HT1080 (cell line): ENCODE results near the gene TCTN2. TPM values are rescaled to one million over a fixed set of nuclear protein-coding genes. Genes with fewer than 3 reads are reported as not detected.

ENCODE experiments used
- DNase-seq: peaks from one replicate; pipeline ENCODE4 v3.0.0-alpha.2; 2015; ENCODE audit warnings: low read depth
- polyA plus RNA-seq, 2 experiments: library from polyadenylated mRNA; depleted of rRNA; stranded (reverse); fragments of >200 nt; gene quantifications; 2 replicates each; pipeline ENCODE4 v1.2.3, GENCODE V29; 2015
- total RNA-seq: library from RNA; depleted of rRNA; stranded (reverse); fragments of >200 nt; shearing (Covaris generic); gene quantifications from 2 replicates; pipeline ENCODE4 v1.2.3, GENCODE V29; 2014; rRNA removed

Gene TCTN2
- 4.9 and 6.1 TPM in 2 replicates for total RNA-seq
- polyA plus RNA-seq (2015; cell fraction: cytosol; rRNA removed): 8.2 and 9.4 TPM in 2 replicates
- 9.1 and 11.0 TPM in 2 replicates for polyA plus RNA-seq (2015; cell fraction: nucleus; rRNA removed)

DNA sequence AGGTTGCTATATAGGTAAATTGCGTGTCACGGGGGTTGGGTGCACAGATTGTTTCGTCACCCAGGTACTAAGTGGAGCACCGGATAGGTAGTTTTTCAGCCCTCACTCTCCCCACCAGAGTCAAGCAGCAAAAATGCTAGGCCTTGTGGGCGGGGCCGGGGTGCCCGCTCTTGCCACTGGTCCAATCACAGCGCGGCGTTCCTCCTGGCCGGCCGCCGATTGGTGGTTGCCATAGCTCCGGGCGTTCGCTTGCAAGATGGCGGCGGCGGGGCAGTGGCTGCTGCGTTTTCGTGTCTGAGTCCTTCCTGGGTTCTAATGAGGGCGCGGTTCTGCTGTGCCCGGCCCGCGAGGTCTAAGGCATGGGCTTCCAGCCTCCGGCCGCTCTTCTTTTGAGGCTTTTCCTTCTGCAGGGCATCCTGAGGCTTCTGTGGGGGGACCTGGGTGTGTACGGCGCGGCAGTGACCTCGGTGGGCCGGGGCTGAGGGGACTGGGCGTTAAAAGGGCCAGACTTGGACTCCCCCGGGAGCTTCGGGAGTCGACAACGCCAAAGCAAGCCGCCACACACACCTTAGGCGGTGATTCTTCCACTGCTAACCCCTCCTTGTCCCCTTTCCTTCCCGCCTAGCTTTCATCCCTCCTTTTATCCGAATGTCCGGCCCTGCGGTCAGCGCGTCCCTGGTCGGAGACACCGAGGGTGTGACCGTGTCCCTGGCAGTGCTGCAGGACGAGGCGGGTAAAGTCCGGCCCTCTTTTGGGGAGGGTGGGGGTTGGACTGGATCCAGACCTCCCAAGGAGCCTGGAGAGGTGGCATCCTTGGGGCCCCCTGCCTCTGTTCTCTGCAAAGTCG lies at the start of gene TCTN2:
TCTN2 (plus strand) TSS at position 232 of the 847 bp plus-strand sequence; CDS start at position 360, 128 bp downstream.
- DNase-seq: peak; percentile 86

DNA sequence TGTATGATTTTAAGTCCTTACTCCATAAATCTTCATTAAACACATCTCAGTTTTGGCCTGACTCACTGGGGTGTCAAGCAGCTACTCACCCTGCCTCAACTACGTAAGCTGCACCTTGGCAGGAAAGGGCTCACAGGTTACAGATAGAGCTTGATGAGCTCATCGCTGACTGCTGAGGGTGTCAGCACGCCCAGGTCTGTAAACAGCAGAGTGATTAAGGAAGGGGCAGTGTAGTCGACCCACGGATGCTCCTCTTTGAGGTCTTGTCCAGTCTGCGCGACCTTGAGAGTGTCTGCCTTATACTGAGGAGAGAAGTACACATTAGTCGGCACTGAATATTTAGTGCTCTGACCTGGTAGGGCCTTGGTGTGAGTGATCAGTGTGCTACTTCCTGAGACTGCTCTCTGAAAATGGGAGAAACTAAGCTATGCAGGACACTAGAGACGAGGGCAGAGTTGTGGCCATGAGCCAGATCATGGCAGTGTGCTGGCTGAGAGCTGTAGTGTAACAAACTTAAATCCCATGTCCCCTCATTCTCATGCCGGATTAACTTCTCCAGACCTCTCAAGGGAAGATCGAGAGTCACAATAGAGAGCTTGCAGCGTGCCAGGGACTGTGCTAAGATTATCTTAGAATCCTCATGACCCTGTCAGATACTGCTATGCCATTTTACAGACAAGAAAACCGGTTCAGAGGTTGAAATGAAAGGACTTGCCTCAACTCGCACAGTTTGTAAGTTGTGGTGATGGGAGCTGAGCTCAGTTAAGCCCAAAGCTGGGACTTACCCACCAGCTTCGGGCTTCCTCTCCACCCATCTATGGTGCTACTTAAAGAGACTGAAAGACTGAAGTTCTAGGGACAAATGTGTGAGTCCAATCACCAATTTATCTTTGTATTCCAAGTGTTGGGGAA lies 49.0 kb upstream of the TCTN2 start:
- DNase-seq: no peak

DNA sequence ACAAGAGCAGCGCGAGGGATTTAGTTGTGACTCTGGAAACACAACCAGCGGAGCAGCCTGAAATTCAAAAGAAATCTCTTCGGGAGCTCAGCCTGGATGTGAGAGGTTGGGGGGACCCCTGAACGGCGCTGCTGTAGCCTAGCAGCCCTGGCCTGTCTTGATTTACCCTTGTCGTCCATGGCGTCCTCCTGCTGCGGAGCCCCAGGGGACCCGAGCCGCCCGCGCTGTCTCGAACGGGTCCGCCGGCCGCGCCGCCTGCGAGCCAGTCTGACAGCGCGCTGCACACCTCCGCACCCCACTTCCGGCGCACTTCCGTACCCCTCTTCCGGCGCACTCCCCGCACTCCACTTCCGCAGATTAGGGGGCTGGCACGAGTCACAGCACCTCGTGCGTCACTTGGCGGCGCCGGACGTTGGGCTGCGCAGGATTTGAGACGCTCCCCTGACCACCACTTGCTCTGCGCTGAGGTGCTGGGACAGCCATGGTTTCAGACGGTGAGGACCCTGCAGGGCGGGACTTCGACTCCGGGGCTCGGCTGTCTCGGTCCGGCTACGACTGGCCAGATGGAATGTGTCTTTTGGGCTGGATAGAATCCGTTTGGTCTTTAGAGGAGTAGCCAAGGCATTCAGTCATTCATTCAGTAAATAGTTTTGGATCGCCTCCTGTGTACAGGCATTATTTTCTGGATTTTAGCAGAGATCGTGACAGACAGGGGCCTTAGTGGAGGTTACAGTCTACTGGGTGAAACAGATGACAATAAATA lies 37.4 kb upstream of the TCTN2 start, which contains the start of the genes EIF2B1 and GTF2H3:
EIF2B1 (minus strand) TSS at position 308 of the 763 bp plus-strand sequence; CDS start at position 179, 129 bp downstream.
GTF2H3 (plus strand) TSS at position 451 of the 763 bp plus-strand sequence; CDS start at position 482, 31 bp downstream.
- DNase-seq: peak; percentile 98

DNA sequence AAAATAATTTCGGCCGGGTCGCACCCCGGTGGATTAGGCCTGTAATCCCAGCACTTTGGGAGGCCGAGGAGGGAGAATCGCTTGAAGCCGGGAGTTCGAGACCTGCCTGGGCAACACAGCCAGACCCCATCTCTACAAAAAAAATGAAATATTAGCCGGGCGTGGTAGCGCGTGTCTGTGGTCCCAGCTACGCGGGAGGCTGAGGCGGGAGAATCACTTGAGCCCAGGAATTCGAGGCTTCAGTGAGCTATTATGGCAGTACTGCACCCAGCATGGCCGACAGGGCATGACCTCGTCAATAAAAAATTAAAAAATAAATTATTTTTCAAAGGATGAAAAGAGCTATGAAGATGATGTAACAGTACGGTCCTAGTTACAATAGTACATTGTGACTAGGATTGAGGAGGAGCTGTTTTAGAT lies 36.8 kb upstream of the TCTN2 start:
- DNase-seq: peak; percentile 18

DNA sequence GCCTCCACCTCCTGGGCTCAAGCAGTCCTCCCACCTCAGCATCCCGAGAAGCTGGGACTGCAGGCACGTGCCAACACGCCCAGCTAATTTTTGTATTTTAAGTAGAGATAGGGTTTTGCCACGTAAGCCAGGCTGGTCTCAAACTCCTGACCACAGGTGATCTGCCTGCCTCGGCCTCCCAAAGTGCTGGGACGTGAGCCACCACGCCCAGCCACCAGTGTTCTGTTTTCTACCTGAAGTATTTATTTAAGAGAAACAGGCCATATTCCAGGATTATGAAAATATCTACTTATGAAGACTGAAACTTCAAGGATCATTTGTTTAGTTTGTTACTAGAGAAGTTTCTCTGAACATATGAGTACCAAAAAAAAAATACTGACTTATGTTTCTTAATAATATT lies 27.0 kb upstream of the TCTN2 start:
- DNase-seq: no peak

DNA sequence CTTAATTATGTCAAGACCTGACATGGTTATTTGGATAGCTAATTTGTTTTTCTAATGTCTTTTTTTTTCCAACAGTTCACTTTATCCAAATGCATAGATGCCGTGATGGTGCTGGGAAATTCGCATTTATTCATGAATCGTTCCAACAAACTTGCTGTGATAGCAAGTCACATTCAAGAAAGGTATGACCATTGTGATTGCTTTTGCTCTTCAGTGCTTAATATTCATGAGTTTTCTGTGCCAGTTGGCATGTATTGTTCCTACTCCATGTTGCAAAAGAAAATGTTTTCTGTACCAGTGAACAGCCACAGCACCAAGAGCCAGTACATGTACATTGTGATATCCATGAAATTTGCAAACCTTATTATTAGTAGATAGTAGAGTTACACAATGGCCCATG lies 25.5 kb upstream of the TCTN2 start:
- no peak for DNase-seq

DNA sequence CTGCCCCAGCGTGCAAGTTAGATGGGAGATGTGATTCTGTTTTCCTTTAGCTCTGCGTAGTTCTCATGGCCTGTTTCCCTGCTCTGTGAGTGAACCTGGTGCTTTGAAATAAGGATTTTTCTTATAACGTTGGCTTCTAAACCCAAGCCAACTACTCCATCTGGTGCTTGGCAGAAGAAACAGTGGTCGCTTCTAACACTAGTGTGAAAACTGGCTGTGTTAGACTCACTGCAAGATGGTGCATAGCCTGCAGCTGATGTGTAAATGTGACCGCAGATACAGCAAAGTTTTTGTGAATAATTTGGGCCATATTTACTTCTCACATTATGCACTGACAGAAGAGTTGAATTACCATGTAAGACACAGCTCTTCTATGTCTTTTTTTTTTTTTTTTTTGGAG lies 25.0 kb upstream of the TCTN2 start:
- no peak for DNase-seq

DNA sequence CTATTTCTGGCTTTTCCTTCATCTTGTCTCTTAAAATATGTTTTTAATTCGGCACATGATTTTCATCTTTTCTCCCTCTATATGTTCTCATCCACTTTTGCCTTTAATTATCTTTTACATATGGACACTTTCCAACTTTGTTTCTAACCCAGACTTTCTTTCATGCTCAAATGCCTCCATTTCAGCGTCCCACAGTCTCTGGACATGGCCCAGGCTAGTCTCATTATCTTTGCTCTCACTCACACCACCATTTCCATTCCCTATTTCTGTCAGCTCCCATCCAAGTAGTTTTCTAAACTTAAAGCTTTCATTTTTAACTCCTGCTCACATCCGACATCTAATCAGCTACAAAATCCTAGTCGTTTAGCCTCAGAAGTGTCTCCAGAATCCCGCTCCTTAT lies 22.5 kb upstream of the TCTN2 start:
- DNase-seq: no peak

DNA sequence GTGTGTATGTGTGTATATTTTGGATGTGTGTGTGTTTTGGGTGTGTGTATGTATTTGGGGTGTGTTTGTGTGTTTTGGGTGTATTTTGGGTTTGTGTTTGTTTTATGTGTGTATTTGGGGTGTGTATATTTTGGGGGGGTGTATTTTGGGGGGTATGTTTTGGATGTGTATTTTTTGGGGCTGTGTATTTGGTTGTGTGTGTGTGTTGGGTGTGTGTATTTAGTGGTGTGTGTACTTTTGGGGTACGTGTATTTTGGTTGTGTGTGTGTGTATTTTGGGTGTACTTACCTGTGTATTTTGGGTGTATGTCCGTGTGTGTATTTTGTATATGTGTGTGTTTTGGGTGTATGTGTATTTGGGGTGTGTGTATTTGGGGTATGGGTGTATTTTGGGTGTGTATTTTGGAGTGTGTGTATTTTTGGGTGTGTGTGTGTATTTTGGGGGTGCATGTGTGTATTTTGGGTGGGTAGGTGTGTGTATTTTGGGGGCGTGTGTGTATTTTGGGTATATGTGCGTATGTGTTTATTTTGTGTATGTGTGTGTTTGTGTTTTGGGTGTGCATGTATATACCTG lies 16.7 kb upstream of the TCTN2 start:
- no peak for DNase-seq

DNA sequence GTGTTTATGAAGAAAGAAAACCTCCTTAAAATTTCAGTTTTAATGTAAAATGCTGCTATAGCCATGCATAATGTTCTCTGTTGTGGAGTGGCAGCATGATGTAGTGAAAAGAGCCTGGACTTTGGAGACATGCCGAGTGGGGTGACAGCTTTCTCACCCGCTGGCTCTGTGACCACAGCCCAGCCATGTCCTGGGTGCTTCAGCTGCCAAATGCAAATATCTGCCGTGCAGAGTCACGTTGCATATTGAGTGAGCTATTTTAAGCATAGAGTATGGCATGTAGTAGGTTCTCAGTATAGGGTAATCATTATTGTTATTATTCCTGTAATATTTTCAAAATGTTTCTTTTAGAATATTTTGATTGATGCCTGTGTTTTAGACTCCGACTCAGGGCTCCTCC lies 15.5 kb upstream of the TCTN2 start:
- no peak for DNase-seq

DNA sequence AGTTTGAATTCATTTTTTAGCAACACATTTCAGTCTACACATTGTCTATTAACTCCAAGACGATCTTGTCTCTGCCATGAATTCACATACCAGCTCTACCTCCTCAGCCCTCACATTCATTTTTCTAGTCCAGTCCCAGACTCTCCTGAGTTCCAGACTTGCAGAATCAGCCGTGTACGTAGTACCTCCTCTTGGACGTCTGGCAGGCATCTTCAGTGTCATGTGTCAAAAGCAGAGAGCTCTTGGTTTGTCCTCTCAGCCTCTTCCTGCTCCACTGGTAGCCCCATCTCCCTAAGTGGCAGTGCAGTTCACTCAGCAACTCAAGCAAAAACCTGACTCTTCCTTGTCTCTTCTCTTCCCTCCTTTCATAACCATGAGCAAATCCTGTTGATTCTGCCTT lies 14.5 kb upstream of the TCTN2 start:
- DNase-seq: no peak

DNA sequence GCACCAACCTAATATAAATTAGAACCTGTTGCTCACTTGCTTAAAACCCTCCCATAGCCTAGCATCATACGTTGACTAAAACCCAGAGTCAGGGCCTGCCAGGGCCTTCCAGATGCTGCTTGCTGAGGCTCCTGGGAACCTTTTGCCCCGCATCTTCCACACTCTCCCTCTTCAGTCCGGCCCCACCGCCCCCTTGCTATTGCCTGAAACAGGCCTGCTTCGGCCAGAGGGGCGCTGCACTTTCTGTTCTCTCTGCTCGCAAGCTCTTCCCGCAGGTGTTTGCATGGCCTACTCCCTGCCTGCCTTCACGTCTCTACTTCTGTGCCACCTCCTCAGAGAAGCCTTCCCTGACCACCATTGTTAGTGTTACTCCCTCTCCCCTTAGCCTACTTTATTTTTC lies 13.7 kb upstream of the TCTN2 start:
- DNase-seq: no peak

DNA sequence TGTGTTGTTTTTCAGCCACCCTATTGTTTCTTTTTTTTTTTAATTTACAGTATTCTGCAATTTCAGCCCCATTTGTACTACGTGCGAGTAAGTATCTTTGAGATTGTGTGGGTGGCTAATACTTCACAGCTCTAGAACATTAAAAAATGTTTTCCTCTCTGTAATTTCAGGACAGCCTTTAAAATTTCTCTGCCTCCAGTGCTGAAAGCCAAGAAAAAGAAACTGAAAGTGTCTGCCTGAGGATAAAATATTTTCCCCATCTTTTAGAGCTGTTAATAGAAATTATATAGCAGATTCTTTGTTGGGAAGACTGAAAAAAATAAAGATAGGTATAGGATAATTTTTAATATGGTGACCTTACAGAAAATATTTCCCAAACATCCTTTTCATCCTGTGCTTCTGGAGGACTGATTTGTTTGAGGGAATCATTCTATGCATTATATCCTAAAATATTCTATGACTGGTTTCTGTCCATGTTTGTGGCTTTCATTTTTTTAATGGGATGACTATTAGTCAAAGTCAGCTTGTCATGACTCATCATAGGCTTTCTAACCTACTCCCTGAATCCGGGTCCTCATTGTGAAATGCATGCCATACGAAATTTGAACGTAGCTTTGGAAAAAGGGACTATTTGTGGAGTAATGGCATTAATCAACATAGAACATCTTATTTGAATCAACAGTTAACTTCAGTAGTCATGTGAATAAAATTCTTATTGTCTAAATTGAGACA lies 10.8 kb upstream of the TCTN2 start:
- peak; percentile 89 for DNase-seq

DNA sequence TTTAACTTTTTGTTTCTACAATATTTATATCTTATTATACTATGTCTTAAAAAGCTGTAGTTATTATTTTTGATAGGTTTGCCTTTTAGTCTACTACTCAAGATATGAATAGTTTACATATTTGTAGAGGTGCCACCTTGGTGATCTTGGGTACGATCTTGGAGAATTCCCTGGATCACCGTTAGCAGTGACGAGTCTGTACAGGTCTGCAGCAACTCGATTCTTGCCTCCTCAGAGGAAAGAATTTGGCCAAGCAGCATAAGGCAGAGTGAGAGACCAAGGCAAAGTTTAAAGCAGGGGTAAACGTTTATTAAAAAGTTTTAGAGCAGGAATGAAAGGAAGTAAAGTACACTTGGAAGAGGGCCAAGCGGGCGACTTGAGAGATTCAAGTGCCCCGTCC lies 3.1 kb upstream of the TCTN2 start:
- DNase-seq: no peak

DNA sequence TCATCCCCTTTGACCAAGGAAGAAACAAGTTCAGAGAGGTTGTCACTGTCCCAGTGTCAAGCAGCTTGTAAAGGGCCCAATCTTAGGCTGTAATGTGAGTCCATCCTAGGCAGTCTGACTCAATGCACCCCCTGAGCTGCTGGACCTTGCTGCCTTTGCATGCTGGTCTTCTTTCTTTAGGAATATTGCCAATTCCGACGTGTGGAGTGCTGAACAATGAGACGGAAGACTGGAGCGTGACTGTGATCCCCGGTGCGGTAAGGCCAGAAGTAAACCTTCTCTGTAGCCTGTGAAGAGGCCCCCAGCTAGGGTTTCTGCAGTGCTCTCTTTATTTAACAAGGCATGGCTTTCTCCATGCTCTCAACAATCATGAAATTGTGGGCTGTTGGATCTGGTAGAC lies 963 bp downstream of the TCTN2 start:
- DNase-seq: no peak

DNA sequence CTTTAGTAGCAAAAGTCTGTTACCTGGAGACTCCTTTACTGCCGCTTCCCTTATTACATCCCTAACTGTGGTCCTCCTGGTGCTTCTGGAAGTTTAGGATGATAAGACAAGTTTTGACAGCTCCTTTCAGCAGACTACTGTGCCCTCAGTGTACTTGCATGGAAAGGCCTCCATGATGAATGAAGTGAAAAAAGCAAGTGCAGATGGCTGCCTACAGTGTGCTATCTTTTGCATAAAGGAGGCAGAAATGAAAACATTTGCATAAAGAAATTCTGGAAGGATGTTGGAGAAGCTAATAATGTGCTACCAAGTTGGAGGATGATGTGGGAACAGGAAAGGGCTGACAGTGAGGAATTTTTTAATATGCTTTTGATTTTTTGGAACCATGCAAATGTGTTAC lies 4.5 kb downstream of the TCTN2 start:
- DNase-seq: no peak

DNA sequence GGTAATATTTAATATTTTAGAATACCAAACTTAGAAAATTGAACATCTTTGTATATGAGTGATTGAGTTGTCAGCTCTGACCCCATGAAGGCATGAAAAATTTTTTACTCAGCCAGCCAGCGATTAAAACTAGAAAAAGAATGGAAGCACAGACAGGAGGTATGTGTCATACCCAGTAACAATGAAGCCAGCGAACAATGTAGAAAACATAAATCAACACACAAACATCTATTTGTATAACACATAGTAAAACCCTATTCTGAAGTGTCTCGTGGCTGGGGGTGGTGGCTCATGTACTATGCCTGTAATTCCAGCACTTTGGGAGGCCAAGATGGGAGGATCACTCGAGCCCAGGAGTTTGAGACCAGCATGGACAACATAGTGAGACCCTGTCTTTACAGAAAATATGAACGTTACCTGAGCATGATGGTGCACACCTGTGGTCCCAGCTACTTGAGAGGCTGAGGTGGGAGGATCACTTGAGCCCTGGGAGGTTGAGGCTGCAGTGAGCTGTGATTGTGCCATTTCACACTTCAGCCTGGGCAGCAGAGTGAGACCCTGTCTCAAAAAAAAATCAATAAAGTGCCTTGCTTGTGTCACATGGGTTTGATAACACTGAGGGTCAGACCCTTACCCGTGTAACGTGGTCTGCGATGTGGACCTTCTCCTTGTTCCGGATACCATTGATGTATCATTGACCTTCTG lies 5.9 kb downstream of the TCTN2 start:
- DNase-seq: no peak

DNA sequence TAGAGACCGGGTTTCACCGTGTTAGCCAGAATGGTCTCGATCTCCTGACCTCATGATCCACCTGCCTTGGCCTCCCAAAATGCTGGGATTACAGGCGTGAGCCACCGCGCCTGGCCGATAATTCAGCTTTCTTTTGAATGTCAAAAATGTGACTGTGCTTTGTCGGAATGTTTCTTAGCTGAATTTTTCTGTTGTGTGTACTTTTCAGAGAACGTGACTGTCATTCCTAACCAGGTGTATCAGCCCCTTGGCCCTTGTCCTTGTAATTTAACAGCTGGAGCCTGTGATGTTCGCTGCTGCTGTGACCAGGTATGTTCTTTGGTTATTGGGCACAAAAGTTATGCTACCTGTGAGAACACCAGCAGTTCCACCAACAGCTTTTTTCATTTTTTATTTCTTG lies 8.1 kb downstream of the TCTN2 start:
- DNase-seq: no peak

DNA sequence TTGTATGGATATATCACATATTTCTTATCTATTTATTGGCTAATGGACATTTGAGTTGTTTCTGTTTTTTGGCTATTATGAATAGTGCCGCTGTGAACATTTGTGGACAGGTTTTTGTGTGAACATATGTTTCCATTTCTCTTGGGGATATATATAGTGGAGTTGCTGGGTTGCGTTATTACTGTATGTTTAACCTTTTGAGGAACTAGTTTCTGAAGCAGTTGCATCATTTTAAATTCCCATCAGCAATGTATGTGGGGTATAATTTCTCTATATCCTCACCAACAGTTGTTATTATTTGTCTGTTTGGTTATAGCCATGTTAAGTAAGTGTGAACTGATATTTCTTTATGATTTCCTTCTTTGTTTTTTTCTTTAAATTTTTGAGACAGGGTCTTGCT lies 10.7 kb downstream of the TCTN2 start:
- DNase-seq: no peak
